Cardiac muscle cell (in vitro differentiated cells and primary cell): ENCODE data around the gene COL6A2. TPM values are rescaled to one million over a fixed set of nuclear protein-coding genes. Genes with fewer than 3 reads are reported as not detected.
A peak's percentile ranks its signal among the peaks of the same experiment; 100 is the strongest.

Experiments used
- DNase-seq, 2 donors: peaks; one replicate each; pipeline versions ENCODE4 v3.0.0 to v3.0.0-alpha.2; 2010 to 2017; ENCODE audit warnings: low read depth in 1 of 2, low spot score in 1 of 2
- H3K27ac ChIP-seq: fragments of 200-600 bp; sonication (generic); 2 replicates; pipeline ENCODE4 v1.5.1; 2016
- H3K27me3 ChIP-seq: fragments of 200-600 bp; sonication (generic); 2 replicates; pipeline ENCODE4 v1.6.0; 2016; ENCODE audit warnings: control low read depth
- H3K36me3 ChIP-seq: fragments of 200-600 bp; sonication (generic); 2 replicates; pipeline ENCODE4 v1.5.1; 2016; ENCODE audit warnings: control low read depth
- H3K4me1 ChIP-seq: fragments of 200-600 bp; sonication (generic); 2 replicates; pipeline ENCODE4 v1.8.1; 2017; ENCODE audit warnings: low read depth, mild to moderate bottlenecking, mixed run types
- H3K4me3 ChIP-seq: fragments of 200-600 bp; sonication (generic); 2 replicates; pipeline ENCODE4 v1.5.1; 2016; ENCODE audit warnings: mild to moderate bottlenecking
- H3K9me3 ChIP-seq: fragments of 200-600 bp; sonication (generic); 2 replicates; pipeline ENCODE4 v1.5.1; 2017; ENCODE audit warnings: low read depth, mild to moderate bottlenecking, control low read depth
- polyA plus RNA-seq: library from polyadenylated mRNA; unstranded; fragments of >200 nt; fragmentation: Nextera tagmentation; extraction: Ambion mirVana; gene quantifications from 2 replicates; pipeline ENCODE4 v1.2.1, GENCODE V29; 2016
- total RNA-seq: library from RNA; depleted of rRNA; stranded (reverse); fragments of >200 nt; gene quantifications from 2 replicates; pipeline ENCODE4 v1.2.3, GENCODE V29; 2016
- TF ChIP-seq, protein P1 (sequence below): IDR thresholded peaks from 2 replicates; pipeline ENCODE4 v1.5.1; 2012; ENCODE audit warnings: low read depth, mild to moderate bottlenecking, low read length

Gene COL6A2
- total and polyA plus RNA-seq, 2 experiments from 2014 or later: 153 to 260 TPM

DNA sequence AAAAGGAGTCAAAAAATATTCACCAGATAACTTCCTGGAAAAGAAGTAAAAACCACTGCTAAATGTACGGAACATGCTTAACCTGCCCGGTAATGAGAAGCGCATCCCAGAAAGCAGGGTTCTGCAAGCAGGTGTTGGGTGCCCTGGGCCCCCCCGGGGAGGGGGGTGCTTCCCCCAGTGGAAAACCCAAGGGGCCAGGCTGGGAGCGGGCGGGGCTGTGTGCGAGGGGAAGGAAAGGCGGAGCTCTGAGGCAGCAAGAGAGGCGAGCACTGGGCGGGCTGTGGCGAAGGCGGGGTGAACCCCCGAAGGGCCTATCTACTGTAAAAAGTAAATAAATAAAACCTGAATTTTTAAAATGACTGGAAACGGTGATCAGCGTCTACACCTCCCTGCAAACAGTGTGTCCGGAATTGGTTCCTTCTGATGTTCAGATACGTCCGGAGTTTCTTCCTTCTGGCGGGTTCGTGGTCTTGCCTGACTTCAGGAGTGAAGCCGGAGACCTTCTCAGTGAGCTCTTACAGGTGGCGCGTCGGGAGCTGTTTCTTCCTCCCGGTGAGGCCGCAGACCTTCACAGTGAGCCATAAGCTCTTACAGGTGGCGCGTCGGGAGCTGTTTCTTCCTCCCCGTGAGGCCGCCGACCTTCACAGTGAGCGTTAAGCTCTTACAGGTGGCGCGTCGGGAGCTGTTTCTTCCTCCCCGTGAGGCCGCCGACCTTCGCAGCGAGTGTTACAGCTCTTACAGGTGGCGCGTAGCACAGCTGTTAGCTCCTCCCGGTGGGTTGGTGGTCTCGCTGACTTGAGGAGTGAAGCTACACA is 44.1 kb downstream of the COL6A2 start:
- peak overlapping the region; percentile 23 for H3K4me3 ChIP-seq
- DNase-seq: no peak

GRCh38 chr21:46142582-46143473 is 44.9 kb downstream of the COL6A2 start:
- H3K27me3 ChIP-seq: peaks cover 20% of the 10 kb centered on the region
- no peaks in the 10 kb centered on the region for H3K36me3 ChIP-seq
- TF ChIP-seq, protein P1, sequence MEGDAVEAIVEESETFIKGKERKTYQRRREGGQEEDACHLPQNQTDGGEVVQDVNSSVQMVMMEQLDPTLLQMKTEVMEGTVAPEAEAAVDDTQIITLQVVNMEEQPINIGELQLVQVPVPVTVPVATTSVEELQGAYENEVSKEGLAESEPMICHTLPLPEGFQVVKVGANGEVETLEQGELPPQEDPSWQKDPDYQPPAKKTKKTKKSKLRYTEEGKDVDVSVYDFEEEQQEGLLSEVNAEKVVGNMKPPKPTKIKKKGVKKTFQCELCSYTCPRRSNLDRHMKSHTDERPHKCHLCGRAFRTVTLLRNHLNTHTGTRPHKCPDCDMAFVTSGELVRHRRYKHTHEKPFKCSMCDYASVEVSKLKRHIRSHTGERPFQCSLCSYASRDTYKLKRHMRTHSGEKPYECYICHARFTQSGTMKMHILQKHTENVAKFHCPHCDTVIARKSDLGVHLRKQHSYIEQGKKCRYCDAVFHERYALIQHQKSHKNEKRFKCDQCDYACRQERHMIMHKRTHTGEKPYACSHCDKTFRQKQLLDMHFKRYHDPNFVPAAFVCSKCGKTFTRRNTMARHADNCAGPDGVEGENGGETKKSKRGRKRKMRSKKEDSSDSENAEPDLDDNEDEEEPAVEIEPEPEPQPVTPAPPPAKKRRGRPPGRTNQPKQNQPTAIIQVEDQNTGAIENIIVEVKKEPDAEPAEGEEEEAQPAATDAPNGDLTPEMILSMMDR: no peak
- no peak for DNase-seq
- H3K27ac ChIP-seq: no peak overlapping the region
- H3K4me3 ChIP-seq: peak overlapping the region; percentile 23
- H3K4me1 ChIP-seq: no peaks in the 10 kb centered on the region
- H3K9me3 ChIP-seq: no peaks in the 10 kb centered on the region

More for the DNA sequence above, 44.1 kb downstream of the COL6A2 start:
- H3K27me3 ChIP-seq: peaks cover 20% of the 10 kb centered on the region
- H3K4me1 ChIP-seq: no peaks in the 10 kb centered on the region
- no peaks in the 10 kb centered on the region for H3K36me3 ChIP-seq
- H3K9me3 ChIP-seq: no peaks in the 10 kb centered on the region
- no peak overlapping the region for H3K27ac ChIP-seq
- TF ChIP-seq, protein P1: no peak

DNA sequence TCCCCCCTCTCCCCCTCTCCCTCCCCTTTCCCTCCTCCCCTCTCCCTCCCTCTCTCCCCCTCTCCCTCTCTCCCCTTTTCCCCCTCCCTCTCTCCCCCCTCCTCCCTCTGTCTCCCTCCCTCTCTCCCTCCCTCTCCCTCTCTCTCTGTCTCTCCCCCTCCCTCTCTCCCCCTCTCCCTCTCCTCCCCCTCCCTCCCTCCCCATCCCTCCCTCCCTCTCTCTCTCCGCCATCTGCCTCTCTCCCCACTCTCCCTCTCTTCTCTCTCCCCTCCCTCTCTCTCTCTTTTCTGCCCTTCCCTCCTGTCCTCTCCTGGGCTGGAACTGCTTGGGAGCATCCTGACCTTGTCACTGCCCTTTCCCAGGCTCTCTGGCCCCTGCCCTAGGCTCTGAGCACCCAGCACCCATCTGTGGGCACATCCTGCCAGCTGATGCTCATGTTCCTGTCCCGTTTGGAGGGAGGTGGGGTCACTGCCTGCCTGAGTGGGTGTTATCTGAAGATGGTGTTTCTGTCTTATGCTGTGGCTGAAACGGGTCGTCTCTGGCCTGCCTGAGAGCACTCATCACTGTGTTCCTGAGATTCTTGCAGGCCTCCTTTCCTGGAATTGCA is 46.7 kb downstream of the COL6A2 start:
- Histone ChIP-seq H3K4me1 (peaks cover 5% of the 10 kb centered on the region), H3K4me3 (no peak overlapping the region), H3K9me3 (no peaks in the 10 kb centered on the region), H3K36me3 (no peaks in the 10 kb centered on the region), H3K27me3 (peaks cover 20% of the 10 kb centered on the region), H3K27ac (no peak overlapping the region)
- no peak for DNase-seq
- TF ChIP-seq, protein P1: no peak

GRCh38 chr21:46145159-46145839 is 47.4 kb downstream of the COL6A2 start:
- no peak overlapping the region for H3K4me3 ChIP-seq
- H3K36me3 ChIP-seq: no peaks in the 10 kb centered on the region
- H3K27ac ChIP-seq: no peak overlapping the region
- H3K27me3 ChIP-seq: peaks cover 19% of the 10 kb centered on the region
- TF ChIP-seq, protein P1: no peak
- no peaks in the 10 kb centered on the region for H3K9me3 ChIP-seq
- H3K4me1 ChIP-seq: peaks cover 5% of the 10 kb centered on the region
- DNase-seq: no peak
